Astrocyte (in vitro differentiated cells and primary cell): ENCODE results near the gene CWC22. TPM values are rescaled to one million over a fixed set of nuclear protein-coding genes. Genes with fewer than 3 reads are reported as not detected.

Experiments
- DNase-seq: peaks from one replicate; pipeline ENCODE4 v3.0.0-alpha.2; 2010; ENCODE audit warnings: low read depth
- FAIRE-seq: peaks from 2 replicates; lab custom pipeline; 2011; peaks lifted over from hg19 to GRCh38; lab: Jason Lieb, UNC
- H2AFZ ChIP-seq: 2 replicates; pipeline ENCODE4 v1.6.0; 2012; ENCODE audit warnings: low read depth, low read length, inconsistent platforms
- H3K27ac ChIP-seq: 2 replicates; pipeline ENCODE4 v1.5.1; 2011; ENCODE audit warnings: low read depth, low read length, inconsistent platforms
- H3K27me3 ChIP-seq: 2 replicates; pipeline ENCODE4 v1.6.0; 2011; ENCODE audit warnings: low read length, inconsistent platforms; ENCODE audit not compliant: insufficient read depth
- H3K36me3 ChIP-seq: 2 replicates; pipeline ENCODE4 v1.5.1; 2011; ENCODE audit warnings: low read length, inconsistent platforms; ENCODE audit not compliant: insufficient read depth
- H3K4me1 ChIP-seq: 2 replicates; pipeline ENCODE4 v1.5.1; 2011; ENCODE audit warnings: low read length, inconsistent platforms; ENCODE audit not compliant: insufficient read depth
- H3K4me2 ChIP-seq: 2 replicates; pipeline ENCODE4 v1.6.0; 2012; ENCODE audit warnings: low read length, inconsistent platforms
- H3K4me3 ChIP-seq: 2 replicates; pipeline ENCODE4 v1.5.1; 2011; ENCODE audit warnings: low read depth, mild to moderate bottlenecking, low read length, inconsistent platforms; ENCODE audit not compliant: insufficient read depth
- H3K79me2 ChIP-seq: 2 replicates; pipeline ENCODE4 v1.6.0; 2012; ENCODE audit warnings: mild to moderate bottlenecking, low read length, inconsistent platforms; ENCODE audit not compliant: insufficient read depth
- H3K9ac ChIP-seq: 2 replicates; pipeline ENCODE4 v1.6.0; 2012; ENCODE audit warnings: mild to moderate bottlenecking, low read length, inconsistent platforms
- H3K9me3 ChIP-seq: 2 replicates; pipeline ENCODE4 v1.5.1; 2012; ENCODE audit warnings: low read depth, mild to moderate bottlenecking, low read length, inconsistent platforms; ENCODE audit not compliant: insufficient read depth
- H4K20me1 ChIP-seq: 2 replicates; pipeline ENCODE4 v1.6.0; 2012; ENCODE audit warnings: low read length, inconsistent platforms; ENCODE audit not compliant: insufficient read depth
- H3K27ac Mint-ChIP-seq: one replicate; pipeline ENCODE4 v1.8.0; 2021; ENCODE audit warnings: mild to moderate bottlenecking, mixed read lengths; ENCODE audit not compliant: unreplicated experiment
- H3K27me3 Mint-ChIP-seq: one replicate; pipeline ENCODE4 v1.8.0; 2021; ENCODE audit warnings: low read depth, mixed read lengths; ENCODE audit not compliant: unreplicated experiment
- H3K36me3 Mint-ChIP-seq: one replicate; pipeline ENCODE4 v1.8.0; 2021; ENCODE audit warnings: low read depth, mixed read lengths; ENCODE audit not compliant: unreplicated experiment
- H3K4me1 Mint-ChIP-seq: one replicate; pipeline ENCODE4 v1.8.0; 2021; ENCODE audit warnings: low read depth, mixed read lengths; ENCODE audit not compliant: unreplicated experiment
- H3K4me3 Mint-ChIP-seq: one replicate; pipeline ENCODE4 v1.8.0; 2021; ENCODE audit warnings: mild to moderate bottlenecking, moderate library complexity, mixed read lengths; ENCODE audit not compliant: unreplicated experiment
- H3K9me3 Mint-ChIP-seq: one replicate; pipeline ENCODE4 v1.8.0; 2021; ENCODE audit warnings: mild to moderate bottlenecking, mixed read lengths; ENCODE audit not compliant: unreplicated experiment
- EZH2 ChIP-seq: IDR thresholded peaks from 2 replicates; pipeline ENCODE4 v1.6.1; 2012; ENCODE audit warnings: mild to moderate bottlenecking, low read length, inconsistent platforms; ENCODE audit not compliant: insufficient read depth
- total RNA-seq: library from RNA; stranded (reverse); gene quantifications from 2 replicates; pipeline ENCODE4 v1.2.1, GENCODE V29; 2021
- TF ChIP-seq, protein P1 (sequence below): IDR thresholded peaks from 2 replicates; pipeline ENCODE4 v1.5.1; 2011; ENCODE audit warnings: low read depth, mild to moderate bottlenecking, inconsistent platforms, low read length, moderate library complexity; ENCODE audit not compliant: insufficient read depth

The CWC22 gene
- total RNA-seq, 1 donor from 2014 or later, result 13.5 TPM

- no peaks in the 10 kb centered on the region for H3K36me3 ChIP-seq
Observed at GRCh38 chr2:180015951-180016709, 9.0 kb upstream of the CWC22 start.

GRCh38 chr2:180012523-180012922, 5.4 kb upstream of the CWC22 start:
- no peak overlapping the region for H3K27ac ChIP-seq
- H3K36me3 Mint-ChIP-seq, result no peaks in the 10 kb centered on the region
- FAIRE-seq (peak; percentile 75), DNase-seq (peak; percentile 67)
- TF ChIP-seq, protein P1, sequence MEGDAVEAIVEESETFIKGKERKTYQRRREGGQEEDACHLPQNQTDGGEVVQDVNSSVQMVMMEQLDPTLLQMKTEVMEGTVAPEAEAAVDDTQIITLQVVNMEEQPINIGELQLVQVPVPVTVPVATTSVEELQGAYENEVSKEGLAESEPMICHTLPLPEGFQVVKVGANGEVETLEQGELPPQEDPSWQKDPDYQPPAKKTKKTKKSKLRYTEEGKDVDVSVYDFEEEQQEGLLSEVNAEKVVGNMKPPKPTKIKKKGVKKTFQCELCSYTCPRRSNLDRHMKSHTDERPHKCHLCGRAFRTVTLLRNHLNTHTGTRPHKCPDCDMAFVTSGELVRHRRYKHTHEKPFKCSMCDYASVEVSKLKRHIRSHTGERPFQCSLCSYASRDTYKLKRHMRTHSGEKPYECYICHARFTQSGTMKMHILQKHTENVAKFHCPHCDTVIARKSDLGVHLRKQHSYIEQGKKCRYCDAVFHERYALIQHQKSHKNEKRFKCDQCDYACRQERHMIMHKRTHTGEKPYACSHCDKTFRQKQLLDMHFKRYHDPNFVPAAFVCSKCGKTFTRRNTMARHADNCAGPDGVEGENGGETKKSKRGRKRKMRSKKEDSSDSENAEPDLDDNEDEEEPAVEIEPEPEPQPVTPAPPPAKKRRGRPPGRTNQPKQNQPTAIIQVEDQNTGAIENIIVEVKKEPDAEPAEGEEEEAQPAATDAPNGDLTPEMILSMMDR, result no peak
- no peak for TF ChIP-seq EZH2
- no peaks in the 10 kb centered on the region for H3K4me1 Mint-ChIP-seq
- peaks cover 18% of the 10 kb centered on the region for H3K4me1 ChIP-seq
- H3K9me3 Mint-ChIP-seq, result no peaks in the 10 kb centered on the region
- H3K27me3 Mint-ChIP-seq, result no peaks in the 10 kb centered on the region
- H3K36me3 ChIP-seq, result no peaks in the 10 kb centered on the region
- H3K4me2 ChIP-seq, result peak overlapping the region; percentile 30
- no peak overlapping the region for H2AFZ ChIP-seq
- H3K27ac Mint-ChIP-seq, result no peak overlapping the region
- H3K9ac ChIP-seq, result no peak overlapping the region
- H3K4me3 ChIP-seq, result no peak overlapping the region
- no peaks in the 10 kb centered on the region for H3K79me2 ChIP-seq
- no peaks in the 10 kb centered on the region for H3K27me3 ChIP-seq
- no peaks in the 10 kb centered on the region for H3K9me3 ChIP-seq
- no peak overlapping the region for H3K4me3 Mint-ChIP-seq
- H4K20me1 ChIP-seq, result no peaks in the 10 kb centered on the region

More at GRCh38 chr2:180015951-180016709, 9.0 kb upstream of the CWC22 start:
- Mint-ChIP-seq H3K9me3 (peaks cover 2% of the 10 kb centered on the region), H3K27ac (no peak overlapping the region), H3K27me3 (no peaks in the 10 kb centered on the region), H3K36me3 (no peaks in the 10 kb centered on the region), H3K4me1 (no peaks in the 10 kb centered on the region), H3K4me3 (no peak overlapping the region)
- no peaks in the 10 kb centered on the region for H3K27me3 ChIP-seq
- peak overlapping the region; percentile 19 for H3K9ac ChIP-seq
- H3K9me3 ChIP-seq, result no peaks in the 10 kb centered on the region
- DNase-seq, result peak; percentile 71
- no peaks in the 10 kb centered on the region for H4K20me1 ChIP-seq
- H2AFZ ChIP-seq, result peak overlapping the region; percentile 48
- H3K4me3 ChIP-seq, result peak overlapping the region; percentile 9
- no peaks in the 10 kb centered on the region for H3K79me2 ChIP-seq
- H3K4me1 ChIP-seq, result peaks cover 22% of the 10 kb centered on the region
- H3K4me2 ChIP-seq, result peak overlapping the region; percentile 65
- H3K27ac ChIP-seq, result peak overlapping the region; percentile 56
- no peak for TF ChIP-seq EZH2
- TF ChIP-seq, protein P1, result no peak
- peak; percentile 87 for FAIRE-seq

DNA sequence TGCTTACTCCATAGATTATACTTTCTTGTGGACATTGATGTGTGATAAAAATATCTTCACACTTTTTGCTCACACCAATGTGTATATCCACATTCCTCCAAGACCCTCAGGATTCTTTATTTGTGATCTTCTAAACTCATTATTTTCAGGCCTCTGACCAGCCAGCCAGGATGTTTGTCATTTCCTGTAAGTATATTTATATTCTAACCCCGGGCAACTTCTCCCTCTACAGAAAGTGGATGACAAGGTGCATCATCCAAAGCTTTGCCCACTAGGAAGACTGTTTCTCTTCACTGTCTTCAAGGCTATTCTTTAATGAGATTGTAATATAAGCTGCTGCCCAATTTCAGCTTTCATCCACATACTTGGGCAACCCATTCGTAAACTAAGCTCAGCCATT, 3.6 kb upstream of the CWC22 start:
- Histone ChIP-seq H3K4me1 (peaks cover 6% of the 10 kb centered on the region), H3K9me3 (no peaks in the 10 kb centered on the region), H2AFZ (no peak overlapping the region), H3K4me3 (no peak overlapping the region), H4K20me1 (no peaks in the 10 kb centered on the region), H3K9ac (no peak overlapping the region), H3K27ac (no peak overlapping the region), H3K79me2 (peaks cover 12% of the 10 kb centered on the region), H3K27me3 (no peaks in the 10 kb centered on the region), H3K36me3 (no peaks in the 10 kb centered on the region), H3K4me2 (no peak overlapping the region)
- H3K27ac Mint-ChIP-seq, result no peak overlapping the region
- TF ChIP-seq, protein P1, result no peak
- no peak for TF ChIP-seq EZH2
- no peak for DNase-seq
- no peaks in the 10 kb centered on the region for H3K27me3 Mint-ChIP-seq
- no peak for FAIRE-seq
- no peak overlapping the region for H3K4me3 Mint-ChIP-seq
- peaks cover 2% of the 10 kb centered on the region for H3K4me1 Mint-ChIP-seq
- H3K36me3 Mint-ChIP-seq, result peaks cover 2% of the 10 kb centered on the region
- no peaks in the 10 kb centered on the region for H3K9me3 Mint-ChIP-seq
